ENCODE data around the gene SLIT3. TPM values are rescaled to one million over a fixed set of nuclear protein-coding genes. Genes with fewer than 3 reads are reported as not detected.
A peak's percentile ranks its signal among the peaks of the same experiment; 100 is the strongest.

The SLIT3 gene
- total RNA-seq, 1 donor from 2014 or later = 82.6 TPM

- no peak for DNase-seq (ENCODE audit: low spot score)
Measured at GRCh38 chr5:168776070-168776469, 524.9 kb downstream of the SLIT3 start.

- no peak for DNase-seq (ENCODE audit: low spot score)
Measured at GRCh38 chr5:168773226-168773625, 527.7 kb downstream of the SLIT3 start.

- DNase-seq (ENCODE audit: low spot score) = no peak
Measured at GRCh38 chr5:168772316-168772961, 528.5 kb downstream of the SLIT3 start.

GRCh38 chr5:168771678-168772077, 529.3 kb downstream of the SLIT3 start:
- peak; percentile 84 for DNase-seq (ENCODE audit: low spot score)

- no peak for DNase-seq (ENCODE audit: low spot score)
Measured at GRCh38 chr5:168770996-168771395, 529.9 kb downstream of the SLIT3 start.

GRCh38 chr5:168770036-168770498, 530.9 kb downstream of the SLIT3 start:
- DNase-seq (ENCODE audit: low spot score) = peak; percentile 72

- no peak for DNase-seq (ENCODE audit: low spot score)
Measured at GRCh38 chr5:168768172-168768571, 532.8 kb downstream of the SLIT3 start.

GRCh38 chr5:168766426-168766700, 534.6 kb downstream of the SLIT3 start:
- DNase-seq (ENCODE audit: low spot score) = no peak

- DNase-seq (ENCODE audit: low spot score) = peak; percentile 97
Measured at GRCh38 chr5:168765551-168766425, 535.2 kb downstream of the SLIT3 start.

GRCh38 chr5:168765086-168765550, 535.8 kb downstream of the SLIT3 start:
- no peak for DNase-seq (ENCODE audit: low spot score)

GRCh38 chr5:168756453-168757391, 544.2 kb downstream of the SLIT3 start:
- peak; percentile 65 for DNase-seq (ENCODE audit: low spot score)

- DNase-seq (ENCODE audit: low spot score) = no peak
Measured at GRCh38 chr5:168755548-168756093, 545.3 kb downstream of the SLIT3 start.

GRCh38 chr5:168753691-168754254, 547.2 kb downstream of the SLIT3 start:
- DNase-seq (ENCODE audit: low spot score) = no peak

- DNase-seq (ENCODE audit: low spot score) = no peak
Measured at GRCh38 chr5:168752416-168753190, 548.3 kb downstream of the SLIT3 start.

GRCh38 chr5:168752012-168752411, 548.9 kb downstream of the SLIT3 start:
- DNase-seq (ENCODE audit: low spot score) = no peak

GRCh38 chr5:168750926-168751325, 550.0 kb downstream of the SLIT3 start:
- no peak for DNase-seq (ENCODE audit: low spot score)

- DNase-seq (ENCODE audit: low spot score) = no peak
Measured at GRCh38 chr5:168749391-168750100, 551.4 kb downstream of the SLIT3 start.

- DNase-seq (ENCODE audit: low spot score) = no peak
Measured at GRCh38 chr5:168747987-168748777, 552.8 kb downstream of the SLIT3 start.

All from umbilical cord (tissue), 2 donors.